ENCODE data around the gene TTC28.

The TTC28 gene

GRCh38 chr22:28440592-28441390 is 238.8 kb downstream of the TTC28 start:
- peak; percentile 32 for DNase-seq (ENCODE audit: low spot score)

GRCh38 chr22:28438183-28438768 is 241.4 kb downstream of the TTC28 start:
- DNase-seq (ENCODE audit: low spot score) = no peak

GRCh38 chr22:28435982-28436381 is 243.7 kb downstream of the TTC28 start:
- no peak for DNase-seq (ENCODE audit: low spot score)

- no peak for DNase-seq (ENCODE audit: low spot score)
Observed at GRCh38 chr22:28435140-28435768, 244.4 kb downstream of the TTC28 start.

GRCh38 chr22:28430466-28431025 is 249.1 kb downstream of the TTC28 start:
- no peak for DNase-seq (ENCODE audit: low spot score)

- DNase-seq (ENCODE audit: low spot score) = peak; percentile 81
Observed at GRCh38 chr22:28429711-28430110, 249.9 kb downstream of the TTC28 start.

- no peak for DNase-seq (ENCODE audit: low spot score)
Observed at GRCh38 chr22:28428271-28428670, 251.4 kb downstream of the TTC28 start.

- no peak for DNase-seq (ENCODE audit: low spot score)
Observed at GRCh38 chr22:28426346-28427132, 253.1 kb downstream of the TTC28 start.

- DNase-seq (ENCODE audit: low spot score) = no peak
Observed at GRCh38 chr22:28425211-28425610, 254.4 kb downstream of the TTC28 start.

- no peak for DNase-seq (ENCODE audit: low spot score)
Observed at GRCh38 chr22:28424427-28425080, 255.1 kb downstream of the TTC28 start.

- DNase-seq (ENCODE audit: low spot score) = no peak
Observed at GRCh38 chr22:28419919-28420318, 259.7 kb downstream of the TTC28 start.

- no peak for DNase-seq (ENCODE audit: low spot score)
Observed at GRCh38 chr22:28418008-28418407, 261.6 kb downstream of the TTC28 start.

- no peak for DNase-seq (ENCODE audit: low spot score)
Observed at GRCh38 chr22:28417431-28417830, 262.2 kb downstream of the TTC28 start.

- no peak for DNase-seq (ENCODE audit: low spot score)
Observed at GRCh38 chr22:28414913-28415312, 264.7 kb downstream of the TTC28 start.

- no peak for DNase-seq (ENCODE audit: low spot score)
Observed at GRCh38 chr22:28413612-28414399, 265.8 kb downstream of the TTC28 start.

- no peak for DNase-seq (ENCODE audit: low spot score)
Observed at GRCh38 chr22:28412109-28412508, 267.5 kb downstream of the TTC28 start.

- DNase-seq (ENCODE audit: low spot score) = no peak
Observed at GRCh38 chr22:28411125-28411524, 268.5 kb downstream of the TTC28 start.

- DNase-seq (ENCODE audit: low spot score) = peak; percentile 70
Observed at GRCh38 chr22:28410050-28410816, 269.4 kb downstream of the TTC28 start.

GRCh38 chr22:28408709-28409108 is 270.9 kb downstream of the TTC28 start:
- DNase-seq (ENCODE audit: low spot score) = no peak

GRCh38 chr22:28407645-28408044 is 272.0 kb downstream of the TTC28 start:
- no peak for DNase-seq (ENCODE audit: low spot score)
